ENCODE data around the gene TUBB2B.
"Not testable (repeated sequence)": the region's sequence is repeated elsewhere in the genome, so short reads cannot be mapped to it uniquely, and the experiment has no call there.

TUBB2B gene

DNA sequence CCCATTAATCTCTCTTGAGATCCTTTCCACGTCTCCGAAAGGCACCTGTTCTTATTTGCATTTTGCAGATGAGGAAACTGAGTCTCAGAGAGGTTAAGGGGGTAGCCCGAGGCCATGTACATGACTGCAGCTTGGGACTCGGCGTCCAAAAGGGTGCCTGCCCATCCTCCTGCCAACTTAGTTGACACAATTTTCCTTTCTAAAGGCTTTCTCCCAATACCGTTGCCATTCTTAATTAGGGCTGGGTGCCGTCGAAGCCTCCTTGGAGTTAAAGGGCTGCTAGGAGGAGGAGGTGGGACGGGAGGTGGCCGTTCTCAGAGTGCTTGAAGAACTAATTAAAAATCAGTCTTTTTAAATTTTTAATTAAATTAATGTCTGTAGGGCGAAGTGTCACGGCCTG is 30.7 kb upstream of the TUBB2B start:
- no peak for DNase-seq

DNA sequence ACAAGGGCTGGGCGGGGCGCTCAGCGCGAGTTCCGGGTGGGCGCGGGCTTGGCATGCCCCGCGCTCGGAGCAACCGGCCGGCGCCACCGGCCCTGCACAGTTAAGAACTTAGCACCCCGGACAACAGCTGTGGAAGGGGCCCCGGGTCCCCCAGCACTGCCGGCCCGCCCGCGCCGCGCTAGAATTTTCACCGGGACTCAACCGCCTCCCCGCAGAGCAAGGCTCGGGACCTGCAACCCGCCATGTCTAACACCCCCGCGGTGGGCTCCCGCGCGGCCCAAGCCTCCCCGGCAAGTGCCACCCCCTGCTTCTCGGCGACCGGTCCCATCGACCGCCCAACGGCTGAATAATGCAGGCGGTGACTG is 26.1 kb upstream of the TUBB2B start:
- no peak for DNase-seq

DNA sequence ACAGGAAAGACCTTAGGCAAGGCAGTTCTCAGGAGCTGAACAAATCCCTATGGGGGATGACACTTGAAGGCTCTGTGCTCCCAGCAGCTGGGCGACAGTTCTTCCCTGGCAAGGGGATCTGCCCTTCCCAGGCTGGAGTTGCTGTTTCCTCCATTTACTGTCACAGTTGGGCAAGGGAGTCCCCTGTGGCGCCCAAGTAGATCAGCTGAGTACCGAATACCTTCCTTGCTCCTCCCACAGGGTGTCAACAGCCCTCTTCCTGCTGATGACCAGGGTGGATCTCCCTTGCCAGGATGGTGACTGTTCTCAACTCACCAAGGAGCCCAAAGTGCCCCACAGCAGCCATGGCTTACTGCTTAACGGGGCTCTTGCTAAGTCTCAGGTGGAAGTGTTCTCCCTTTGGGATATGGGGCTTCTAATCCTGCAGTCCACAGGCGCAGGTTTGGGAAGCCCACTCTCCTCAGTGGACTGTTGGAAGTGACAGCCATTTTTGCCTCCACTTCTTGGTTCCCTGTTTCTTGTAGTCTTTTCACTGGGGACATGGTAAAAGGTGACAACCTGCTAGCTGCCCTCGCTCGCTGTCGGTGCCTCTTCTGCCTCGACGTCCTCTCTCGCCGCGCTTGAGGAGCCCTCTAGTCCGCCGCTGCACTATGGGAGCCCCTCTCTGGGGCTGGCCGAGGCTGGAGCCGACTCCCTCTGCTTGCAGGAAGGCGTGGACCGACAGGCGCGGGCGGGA is 25.6 kb upstream of the TUBB2B start:
- no peak for DNase-seq

DNA sequence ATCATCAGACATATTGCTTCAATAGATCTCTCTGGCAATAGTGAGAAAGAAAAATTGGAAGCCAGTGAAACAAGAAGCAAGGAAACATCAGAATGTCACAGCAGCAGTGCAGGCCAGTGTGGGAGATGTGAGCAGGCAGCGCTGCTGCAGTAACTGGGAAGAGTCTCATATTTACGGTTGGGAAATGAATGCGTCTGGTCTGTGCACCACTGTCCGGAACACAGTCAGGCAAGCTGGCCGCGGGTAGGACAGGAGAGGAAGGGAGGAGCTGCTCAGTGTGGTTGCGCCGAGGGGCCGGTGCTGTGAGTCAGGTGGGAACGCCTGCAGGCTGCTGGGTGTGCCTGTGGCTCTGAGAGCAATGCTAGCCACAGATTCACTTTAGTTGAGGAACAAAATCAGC is 24.9 kb upstream of the TUBB2B start:
- DNase-seq, result no peak

DNA sequence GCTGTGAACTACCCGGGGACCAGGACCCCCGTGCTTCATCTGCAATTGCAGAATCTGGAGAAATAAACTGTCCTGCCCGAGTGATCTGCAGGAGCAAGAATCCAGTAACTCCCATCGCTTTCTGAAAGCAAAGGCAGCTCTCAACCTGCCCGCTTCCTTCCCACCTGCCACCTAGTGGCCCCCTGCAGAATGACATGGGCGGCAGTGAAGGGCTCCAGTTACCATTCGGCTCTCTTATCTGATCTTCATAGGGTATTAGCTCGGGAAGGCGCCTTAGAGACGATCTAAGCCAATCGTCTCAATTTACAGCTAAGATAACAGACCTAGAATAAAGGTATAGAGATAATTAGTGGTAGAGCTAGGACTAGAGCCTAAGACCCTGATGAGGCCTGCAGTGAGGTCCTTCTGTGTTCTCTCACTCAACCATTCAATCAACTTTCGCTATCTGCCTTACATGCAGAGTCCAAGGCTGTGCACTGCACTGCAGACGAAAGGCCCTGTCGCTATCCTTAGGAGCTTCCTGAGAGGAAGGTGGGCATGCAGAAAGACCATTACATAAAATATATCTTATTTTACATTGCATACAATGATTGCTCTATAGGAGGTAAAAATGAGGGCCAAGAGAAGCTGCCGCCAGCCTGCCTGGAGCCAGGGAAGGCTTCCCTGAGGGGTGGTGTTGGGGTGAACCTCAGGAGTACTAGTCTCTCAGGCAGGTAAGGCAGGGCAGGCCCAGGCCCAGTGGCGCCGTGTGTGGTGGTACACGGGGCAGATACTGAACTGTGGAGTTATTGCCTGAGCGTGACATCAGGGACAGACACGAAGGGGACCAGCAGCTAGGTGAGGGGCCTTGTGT is 24.2 kb upstream of the TUBB2B start:
- DNase-seq, result peak; percentile 90

DNA sequence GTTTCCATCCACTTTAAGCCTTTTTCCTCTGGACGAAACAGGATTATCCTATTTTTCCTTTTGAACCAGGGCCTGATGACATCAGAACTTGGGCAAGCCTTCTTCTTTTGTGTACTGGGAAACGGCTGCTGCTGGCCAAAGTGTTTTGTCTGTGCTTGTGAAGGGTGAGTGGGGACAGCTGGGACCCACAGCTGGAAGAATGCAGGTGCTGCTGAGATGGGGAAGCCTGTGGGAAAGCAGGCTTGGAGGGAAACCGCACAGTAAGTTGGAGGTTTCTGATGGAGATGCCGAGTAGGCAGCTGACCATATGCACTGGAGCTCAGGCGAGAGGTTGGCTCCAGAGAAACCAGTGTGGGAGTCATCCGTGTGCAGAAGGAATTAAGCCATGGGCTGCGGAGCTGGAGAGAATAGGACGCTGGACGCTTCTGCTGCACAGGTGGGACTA is 22.8 kb upstream of the TUBB2B start:
- DNase-seq, result no peak

DNA sequence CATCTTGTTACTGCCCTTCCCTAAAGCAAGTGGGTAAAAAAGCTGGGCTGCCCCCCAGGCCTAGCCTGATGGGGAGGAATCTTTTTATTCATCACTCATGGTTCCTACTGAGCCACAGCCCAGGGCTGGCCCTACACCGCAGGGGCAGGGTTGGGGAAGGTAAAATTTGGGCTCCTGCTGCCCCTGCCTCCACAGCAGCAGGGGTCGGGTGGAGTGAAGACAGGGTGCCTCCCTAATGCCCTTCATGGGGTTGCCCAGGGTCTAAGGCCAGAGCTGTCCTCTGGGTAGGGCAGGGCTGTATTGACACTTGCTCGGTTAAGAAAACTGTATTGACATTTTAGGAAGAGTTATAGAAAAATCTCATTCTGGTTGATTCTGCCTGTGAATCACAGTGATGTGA is 22.4 kb upstream of the TUBB2B start:
- no peak for DNase-seq

DNA sequence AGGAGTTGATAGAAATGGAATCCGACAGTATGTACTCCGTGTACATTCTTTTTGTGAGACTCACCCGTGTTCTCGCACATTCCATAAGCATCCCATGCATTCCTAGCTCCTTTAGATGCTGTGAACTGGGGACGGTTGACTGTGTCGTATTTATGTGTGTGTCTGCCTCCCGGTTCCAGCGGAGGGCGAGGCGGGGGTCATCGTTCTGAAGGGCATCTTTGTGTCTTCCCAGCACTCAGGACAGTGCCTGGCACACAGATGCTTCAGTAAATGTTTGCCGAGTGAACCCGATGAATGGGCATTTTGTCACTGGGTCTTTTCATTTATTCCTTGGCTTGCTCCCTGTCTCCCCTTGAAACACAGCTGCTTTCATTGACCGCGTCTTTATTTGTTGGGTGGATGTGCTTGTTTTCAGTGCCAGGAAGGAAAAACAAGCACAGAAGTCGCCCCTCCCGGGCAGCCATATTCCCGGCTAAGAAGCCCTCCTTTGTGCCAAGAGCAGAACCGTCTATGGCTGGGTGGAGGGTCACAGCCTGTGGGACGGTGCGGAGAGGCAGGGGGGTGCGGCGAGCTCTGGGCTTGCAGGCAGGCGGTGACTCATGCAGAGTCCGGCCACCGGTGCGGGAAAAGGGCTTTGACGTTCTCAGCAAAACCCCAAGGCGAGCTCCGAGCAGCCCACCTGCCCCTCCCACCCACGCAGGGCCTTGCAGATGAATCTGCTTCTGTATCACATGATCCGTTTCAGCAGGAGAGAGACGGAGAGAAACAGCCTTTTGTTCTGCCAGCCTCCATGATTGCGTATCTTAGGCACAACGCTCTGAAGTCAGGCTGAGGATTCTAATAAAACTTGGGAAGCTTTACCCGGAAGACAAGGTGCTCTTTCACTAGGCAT is 20.0 kb upstream of the TUBB2B start:
- peak; percentile 56 for DNase-seq

DNA sequence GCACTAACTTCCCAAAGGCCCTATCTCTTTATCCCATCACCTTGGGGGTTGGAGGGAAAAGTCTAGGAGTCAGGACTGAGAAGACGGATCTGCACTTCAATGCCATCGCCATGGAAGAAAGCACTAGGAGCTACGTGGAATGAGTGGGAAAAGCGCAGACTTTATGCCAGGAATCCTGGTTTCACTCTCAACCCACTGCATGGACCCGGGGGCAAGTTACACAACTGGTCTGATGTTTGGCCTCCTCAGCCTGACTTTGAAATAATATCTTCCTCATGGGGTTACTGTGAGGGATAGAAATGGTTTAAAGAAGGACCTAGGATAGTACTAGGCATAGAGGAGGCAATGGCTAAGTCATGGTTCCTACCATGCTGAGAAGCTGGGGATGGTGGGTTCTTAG is 17.8 kb upstream of the TUBB2B start:
- no peak for DNase-seq

DNA sequence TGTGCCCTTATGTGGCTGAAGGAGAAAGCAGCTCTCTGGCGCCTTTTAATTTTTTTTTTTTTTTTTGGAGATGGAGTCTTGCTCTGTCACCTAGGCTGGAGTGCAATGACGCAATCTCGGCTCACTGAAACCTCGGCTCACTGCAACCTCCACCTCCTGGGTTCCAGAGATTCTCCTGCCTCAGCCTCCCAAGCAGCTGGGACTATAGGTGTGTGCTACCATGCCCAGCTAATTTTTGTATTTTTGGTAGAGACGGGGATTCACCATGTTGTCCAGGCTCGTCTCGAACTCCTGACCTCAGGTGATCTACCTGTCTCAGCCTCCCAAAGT is 17.3 kb upstream of the TUBB2B start:
- not testable (repeated sequence) for DNase-seq

DNA sequence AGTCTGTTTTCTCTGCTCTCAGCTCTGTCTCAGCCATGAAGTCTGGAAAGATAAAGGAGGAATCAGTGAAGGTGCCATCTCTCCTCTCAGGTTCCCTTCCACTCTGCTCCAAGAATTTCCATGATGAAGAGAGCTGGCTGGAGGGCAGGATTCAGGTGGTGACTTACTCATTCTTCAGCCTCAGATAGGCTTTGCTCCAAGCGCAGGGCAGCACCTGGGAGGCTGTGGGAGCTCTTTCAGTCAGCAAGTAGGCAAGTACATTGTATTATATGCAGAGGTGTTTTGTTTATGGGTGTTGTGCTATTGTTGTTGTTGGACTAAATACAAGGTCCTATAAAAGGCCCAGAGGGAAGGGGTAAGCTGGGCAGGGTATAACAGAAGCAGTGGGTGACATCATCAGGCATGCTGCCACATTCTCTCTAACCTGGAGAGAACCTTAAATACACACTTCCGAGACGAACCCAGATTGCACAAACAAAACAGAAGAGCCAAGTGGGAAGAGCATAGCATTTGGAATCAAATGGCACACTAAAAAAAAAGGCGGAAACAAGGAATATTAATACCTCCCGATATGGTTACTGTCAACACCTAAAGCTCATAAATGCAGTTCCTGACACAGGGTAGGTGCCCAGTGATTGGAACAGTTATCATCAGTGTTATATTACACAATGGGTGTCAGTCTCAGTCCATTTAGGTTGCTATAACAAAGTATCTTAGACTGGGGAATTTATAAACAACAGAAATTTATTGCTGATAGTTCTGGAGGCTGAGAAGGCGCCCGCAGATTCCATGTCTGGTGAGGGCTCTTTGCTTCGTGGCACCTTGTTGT is 16.8 kb upstream of the TUBB2B start:
- DNase-seq, result no peak

DNA sequence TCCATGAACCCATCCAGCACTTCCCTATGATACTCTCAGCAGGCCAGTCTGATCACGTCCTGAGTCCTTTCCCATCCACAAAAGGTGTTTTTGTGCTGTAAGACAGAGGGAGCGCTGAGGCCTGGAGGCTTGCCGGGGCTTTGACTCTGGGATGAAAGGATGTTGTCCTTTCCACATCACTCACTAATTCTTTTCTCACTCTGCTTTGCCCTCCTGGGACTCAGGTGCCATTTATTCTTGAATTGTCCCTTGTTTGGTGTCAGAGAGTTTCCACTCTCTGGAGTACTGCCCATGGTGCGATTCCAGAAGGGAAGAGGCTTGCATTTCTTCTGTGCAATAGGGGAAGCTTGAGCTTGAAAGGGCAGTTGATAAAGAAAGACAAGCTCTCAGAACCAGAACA is 15.3 kb upstream of the TUBB2B start:
- no peak for DNase-seq

DNA sequence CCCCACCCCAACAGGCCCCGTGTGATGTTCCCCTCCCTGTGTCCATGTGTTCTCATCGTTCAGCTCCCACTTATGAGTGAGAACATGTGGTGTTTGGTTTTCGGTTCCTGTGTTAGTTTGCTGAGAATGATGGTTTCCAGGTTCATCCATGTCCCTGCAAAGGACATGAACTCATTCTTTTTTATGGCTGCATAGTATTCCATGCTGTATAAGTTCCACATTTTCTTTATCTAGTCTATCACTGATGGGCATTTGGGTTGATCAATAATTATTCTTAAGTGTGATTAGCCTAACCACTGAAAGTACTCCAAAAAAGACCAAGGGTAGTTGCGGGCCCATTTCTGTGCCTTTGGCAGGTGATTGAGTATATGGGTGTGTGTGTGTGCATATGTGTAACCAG is 14.3 kb upstream of the TUBB2B start:
- DNase-seq, result not testable (repeated sequence)

DNA sequence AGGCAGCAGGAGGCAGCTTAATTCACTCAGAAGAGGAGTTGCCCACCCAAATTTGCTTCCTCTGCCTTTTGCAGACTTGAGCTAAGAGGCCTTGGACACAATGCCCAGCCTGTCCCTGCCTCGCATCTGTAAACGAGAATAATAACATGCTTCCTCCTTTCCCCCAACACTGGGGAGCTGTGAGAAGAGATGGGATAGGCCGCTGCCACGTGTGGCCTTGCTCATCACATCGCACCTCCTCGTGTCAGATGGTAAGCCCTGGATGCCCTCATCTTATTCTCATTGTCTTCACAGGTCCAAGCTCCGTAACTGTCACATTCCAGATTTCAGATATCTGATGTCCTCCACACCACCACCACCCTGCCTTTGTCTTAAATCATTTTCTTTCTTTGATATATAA is 13.1 kb upstream of the TUBB2B start:
- DNase-seq, result no peak

DNA sequence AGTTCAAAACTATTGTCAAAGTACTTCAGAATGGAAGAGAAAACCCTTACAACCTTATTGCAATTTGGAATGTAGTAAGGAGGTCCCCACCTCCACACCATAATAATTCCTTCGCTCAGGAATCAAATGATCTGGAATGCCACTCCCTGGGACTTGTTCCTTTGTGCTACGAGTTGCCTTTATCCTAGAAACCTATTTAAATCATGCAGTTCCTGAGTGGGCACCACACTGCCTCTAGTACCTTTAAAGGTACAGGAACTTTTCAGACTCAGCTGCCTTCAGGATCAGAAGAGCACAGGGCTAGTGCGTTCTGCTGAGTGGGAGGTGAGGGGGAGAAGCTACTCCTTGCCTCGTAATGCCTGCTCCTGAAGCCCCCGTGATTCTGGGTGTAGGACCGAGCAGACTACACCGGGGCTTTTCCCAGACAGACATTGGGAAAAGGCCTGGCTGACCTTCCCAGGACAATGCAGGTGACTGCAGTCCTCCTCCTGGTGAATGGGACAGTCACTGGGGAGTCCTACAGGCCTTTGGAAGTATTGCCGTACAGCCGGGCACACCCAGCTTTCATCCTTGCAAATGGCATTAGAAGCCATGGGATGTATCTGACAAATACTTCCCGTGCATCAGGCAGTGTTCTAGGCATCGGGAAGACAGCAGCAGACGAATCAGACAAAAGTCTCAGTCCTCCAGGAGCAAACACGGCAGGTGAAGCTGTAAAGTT is 11.8 kb upstream of the TUBB2B start:
- no peak for DNase-seq

DNA sequence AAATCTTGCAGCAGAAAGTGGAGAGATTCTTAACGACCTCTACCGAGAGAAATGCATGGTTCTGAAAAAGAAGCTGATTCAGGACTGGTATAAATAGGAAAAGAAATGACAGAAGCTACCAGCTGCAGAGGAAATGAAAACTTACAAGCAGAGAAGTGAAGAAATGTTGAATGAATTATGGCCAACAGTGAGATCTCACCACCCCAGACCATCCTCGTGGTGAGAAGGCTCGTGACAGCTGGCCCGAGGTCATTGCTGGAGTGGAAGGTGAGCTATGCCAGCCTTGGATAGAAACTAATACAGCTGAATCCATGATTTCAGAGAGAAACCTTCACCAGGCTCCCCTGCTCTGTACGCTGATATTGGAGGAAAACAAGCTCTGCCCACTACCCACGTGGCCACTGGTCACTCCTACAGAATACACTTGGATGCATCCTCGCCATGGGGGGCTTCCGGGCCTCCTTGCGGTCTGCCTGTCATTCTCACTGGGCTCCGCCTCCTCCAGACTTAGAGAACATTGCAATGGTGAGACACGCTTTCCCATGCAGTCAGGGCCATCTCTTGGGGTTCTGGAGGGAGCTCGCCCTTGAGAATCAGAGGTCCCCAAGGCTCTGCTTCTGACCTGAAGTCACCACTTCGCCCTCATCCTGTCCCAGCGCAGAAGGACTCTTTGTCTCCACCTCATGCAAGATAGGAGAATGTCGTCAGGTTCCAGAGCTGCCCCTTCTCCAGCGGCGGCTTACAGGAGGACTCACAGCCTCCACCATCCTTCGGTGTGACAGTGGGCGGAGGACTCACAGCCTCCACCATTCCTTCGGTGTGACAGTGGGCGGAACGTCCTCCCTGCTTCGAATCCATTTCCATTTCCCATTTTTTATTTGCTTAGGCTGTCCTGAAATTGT is 10.6 kb upstream of the TUBB2B start:
- DNase-seq, result no peak

DNA sequence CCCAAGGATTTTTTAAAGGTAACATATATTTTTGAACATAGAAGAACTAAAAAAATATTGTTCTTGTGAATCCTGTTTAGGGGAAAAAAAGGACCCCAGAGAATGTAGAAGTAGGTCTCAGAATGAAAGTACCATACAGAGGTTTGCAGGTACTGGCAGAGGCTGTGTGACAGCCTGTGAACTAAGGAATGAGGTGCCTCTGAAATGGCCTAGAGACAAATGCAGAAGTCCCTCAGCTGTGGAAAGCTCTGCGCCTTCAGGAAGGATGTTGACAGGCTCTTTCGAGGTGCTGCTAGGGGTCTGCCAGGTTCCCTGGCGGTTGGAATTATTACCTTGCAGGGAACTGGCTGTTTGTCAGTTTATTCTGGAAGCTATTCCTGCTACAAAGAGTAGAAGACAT is 8.6 kb upstream of the TUBB2B start:
- DNase-seq, result no peak

DNA sequence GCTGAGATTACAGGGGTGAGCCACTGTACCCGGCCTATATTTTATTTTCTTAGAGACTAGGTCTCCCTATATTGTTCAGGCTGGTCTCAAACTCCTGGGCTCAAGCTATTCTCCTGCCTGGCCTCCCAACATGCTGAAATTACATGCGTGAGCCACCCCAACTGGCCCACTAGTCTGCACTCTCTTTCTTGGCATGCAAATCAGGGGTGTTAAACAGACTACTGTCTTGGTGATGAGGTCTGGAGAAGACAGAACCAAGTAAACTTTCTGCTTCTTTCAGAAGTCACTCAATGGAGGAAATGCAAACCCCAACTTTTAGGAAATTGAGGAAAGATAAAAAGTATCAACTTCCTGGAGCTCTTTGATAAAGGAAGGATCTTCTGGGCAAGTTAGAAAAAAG is 8.0 kb upstream of the TUBB2B start:
- no peak for DNase-seq

DNA sequence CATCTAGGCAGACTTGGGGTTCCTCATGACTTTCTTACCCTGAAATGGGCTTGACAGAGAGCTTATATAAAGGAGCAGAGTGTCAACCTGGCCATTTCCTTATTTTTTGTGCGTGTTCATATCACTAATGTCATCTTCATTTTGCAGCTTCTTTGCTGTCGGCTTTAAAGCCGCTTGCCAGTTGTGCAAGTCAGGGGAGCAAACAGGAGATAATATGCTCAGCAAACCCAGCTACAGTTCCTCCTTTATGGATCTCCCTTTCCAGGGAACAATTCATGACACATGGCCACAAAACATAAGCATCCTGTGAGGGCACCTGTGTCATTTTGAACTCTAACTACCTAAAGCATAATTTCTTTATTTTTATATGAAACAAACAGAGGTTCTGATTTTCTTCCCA is 6.5 kb upstream of the TUBB2B start:
- DNase-seq, result no peak

DNA sequence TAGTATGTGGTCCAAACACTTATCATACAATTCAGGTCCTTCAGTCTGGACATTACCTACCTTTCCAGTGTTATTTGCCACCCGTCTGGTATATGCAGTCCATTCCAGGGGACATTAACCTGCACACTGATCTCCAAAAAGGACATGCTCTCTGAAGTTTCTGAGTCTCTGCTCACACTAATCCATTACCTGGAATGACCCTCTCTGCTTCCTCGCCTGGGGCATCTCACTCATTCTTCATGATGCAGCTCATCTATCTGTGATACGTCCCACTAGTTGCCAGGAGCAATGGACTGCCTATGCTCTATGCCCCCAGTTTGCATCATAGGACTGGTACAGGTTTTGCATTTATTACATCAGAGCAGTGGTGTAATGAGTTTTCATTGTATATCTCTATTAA is 5.9 kb upstream of the TUBB2B start:
- no peak for DNase-seq

Data from 8988T (cell line).